GM23248 (cell line): ENCODE results near the gene TMC1. TPM values are rescaled to one million over a fixed set of nuclear protein-coding genes. Genes with fewer than 3 reads are reported as not detected.

ENCODE experiments used
- DNase-seq: peaks from one replicate; pipeline ENCODE4 v3.0.0-alpha.2; 2015
- H2AFZ ChIP-seq: fragments of 200-600 bp; sonication (generic); 2 replicates; pipeline ENCODE4 v1.6.1; 2016; ENCODE audit warnings: antibody characterized with exemption
- H3F3A ChIP-seq: fragments of 200-600 bp; sonication (generic); 2 replicates; pipeline ENCODE4 v1.6.1; 2016; ENCODE audit warnings: mild to moderate bottlenecking, antibody characterized with exemption, mixed run types; ENCODE audit not compliant: insufficient read depth
- H3K27ac ChIP-seq: fragments of 200-600 bp; sonication (generic); 2 replicates; pipeline ENCODE4 v1.5.1; 2016; ENCODE audit warnings: mild to moderate bottlenecking
- H3K27me3 ChIP-seq: fragments of 200-600 bp; sonication (generic); replicated peaks from 2 replicates; pipeline ENCODE4 v1.6.1; 2016; ENCODE audit warnings: mild to moderate bottlenecking; ENCODE audit not compliant: insufficient read depth
- H3K36me3 ChIP-seq: fragments of 200-600 bp; sonication (generic); 2 replicates; pipeline ENCODE4 v1.6.1; 2016; ENCODE audit warnings: low read depth, mild to moderate bottlenecking
- H3K4me1 ChIP-seq: fragments of 200-600 bp; sonication (generic); 2 replicates; pipeline ENCODE4 v1.6.1; 2016; ENCODE audit warnings: mild to moderate bottlenecking; ENCODE audit not compliant: insufficient read depth
- H3K4me2 ChIP-seq: fragments of 200-600 bp; sonication (generic); one replicate; pipeline ENCODE4 v1.6.1; 2016; ENCODE audit warnings: mild to moderate bottlenecking; ENCODE audit not compliant: unreplicated experiment
- H3K4me3 ChIP-seq: fragments of 200-600 bp; sonication (generic); 2 replicates; pipeline ENCODE4 v1.5.1; 2016; ENCODE audit warnings: mild to moderate bottlenecking
- H3K79me2 ChIP-seq: fragments of 200-600 bp; sonication (generic); 2 replicates; pipeline ENCODE4 v1.6.1; 2016; ENCODE audit warnings: mild to moderate bottlenecking; ENCODE audit not compliant: insufficient read depth
- H3K9ac ChIP-seq: fragments of 200-600 bp; sonication (generic); 2 replicates; pipeline ENCODE4 v1.6.1; 2016; ENCODE audit warnings: mild to moderate bottlenecking
- H3K9me2 ChIP-seq: fragments of 200-600 bp; sonication (generic); 2 replicates; pipeline ENCODE4 v1.6.1; 2016; ENCODE audit warnings: mixed run types, mild to moderate bottlenecking, moderate library complexity; ENCODE audit not compliant: insufficient read depth
- H3K9me3 ChIP-seq: fragments of 200-600 bp; sonication (generic); one replicate; pipeline ENCODE4 v1.6.1; 2017; ENCODE audit warnings: low read depth
- H4K20me1 ChIP-seq: fragments of 200-600 bp; sonication (generic); 2 replicates; pipeline ENCODE4 v1.6.0; 2016; ENCODE audit not compliant: insufficient read depth
- EZH2 ChIP-seq: fragments of 200-600 bp; sonication (generic); IDR thresholded peaks from 2 replicates; pipeline ENCODE4 v1.6.1; 2018; ENCODE audit warnings: antibody characterized with exemption, mild to moderate bottlenecking; ENCODE audit not compliant: insufficient read depth, poor library complexity, severe bottlenecking
- EZH2phosphoT487 ChIP-seq: fragments of 200-600 bp; sonication (generic); IDR thresholded peaks from 2 replicates; pipeline ENCODE4 v1.6.1; 2018; ENCODE audit warnings: antibody characterized with exemption, moderate library complexity, mild to moderate bottlenecking, low read depth; ENCODE audit not compliant: insufficient read depth
- WGBS, 2 experiments: methylation state at CpG; one replicate each; pipeline ENCODE4 v1.1.6; 2015 to 2017; ENCODE audit warnings: low lambda C conversion rate in 2 of 2, low coverage in 1 of 2; ENCODE audit errors: missing lambda C conversion rate in 2 of 2; 5-methylcytosine and 5-hydroxymethylcytosine counted together
- in situ Hi-C: fragments of 300-500 bp; cut with MboI; formaldehyde crosslinking; loops from 2 replicates; pipeline ENCODE4 v1.15.0; 2020
- polyA plus RNA-seq: library from polyadenylated mRNA; unstranded; fragments of >200 nt; fragmentation: Nextera tagmentation; extraction: Ambion mirVana; gene quantifications from 2 replicates; pipeline ENCODE4 v1.2.1, GENCODE V29; 2016
- total RNA-seq: library from RNA; depleted of rRNA; stranded (reverse); fragments of >200 nt; shearing (Covaris generic); gene quantifications from 2 replicates; pipeline ENCODE4 v1.2.3, GENCODE V29; 2014

Gene TMC1
- total and polyA plus RNA-seq, 2 experiments from 2014 or later: 0.45 TPM; not detected in 1

GRCh38 chr9:72627956-72628540 is 106.6 kb downstream of the TMC1 start:
- peak; percentile 67 for DNase-seq
- H3K27me3 ChIP-seq: no peaks in the 10 kb centered on the region
- peaks cover 9% of the 10 kb centered on the region; the same call in 1 of the 2 replicates for H3K4me1 ChIP-seq
- TF ChIP-seq EZH2phosphoT487: no peak
- no peak for TF ChIP-seq EZH2
- 35 to 38% methylated on average over 7 of the region's 7 CpGs for WGBS, 2 experiments
- no peaks in the 10 kb centered on the region for H4K20me1 ChIP-seq
- H3K27ac ChIP-seq: peak overlapping the region; percentile 50
- in situ Hi-C loops: no loop called here
- H3K9me2 ChIP-seq: no peaks in the 10 kb centered on the region
- no peaks in the 10 kb centered on the region for H3K79me2 ChIP-seq
- no peaks in the 10 kb centered on the region for H3K36me3 ChIP-seq
- no peak overlapping the region for H3K9ac ChIP-seq
- no peak overlapping the region for H3K4me3 ChIP-seq
- H3K4me2 ChIP-seq: peak overlapping the region; percentile 8
- peaks cover 3% of the 10 kb centered on the region for H3K9me3 ChIP-seq
- peaks cover 10% of the 10 kb centered on the region for H3F3A ChIP-seq
- H2AFZ ChIP-seq: 0 out of 2 replicates have a peak overlapping the region, but pooled peaks have one; percentile 26

- H3K4me1 ChIP-seq: peaks cover 6% of the 10 kb centered on the region; the same call in 1 of the 2 replicates
Observed at GRCh38 chr9:72633966-72634365, 112.6 kb downstream of the TMC1 start.

GRCh38 chr9:72635197-72635596 is 113.8 kb downstream of the TMC1 start:
- 40 to 69% methylated on average over 1 of the region's 1 CpG for WGBS, 2 experiments
- in situ Hi-C loops: no loop called here
- Histone ChIP-seq H3K4me1 (peaks cover 6% of the 10 kb centered on the region; the same call in 1 of the 2 replicates), H3K4me3 (no peak overlapping the region), H3K36me3 (no peaks in the 10 kb centered on the region), H3K27me3 (no peaks in the 10 kb centered on the region), H4K20me1 (no peaks in the 10 kb centered on the region), H3K79me2 (no peaks in the 10 kb centered on the region), H3K27ac (no peak overlapping the region), H3K9me3 (peaks cover 3% of the 10 kb centered on the region), H3K9ac (no peak overlapping the region), H3K9me2 (no peaks in the 10 kb centered on the region), H3K4me2 (no peak overlapping the region), H2AFZ (no peak overlapping the region), H3F3A (peaks cover 13% of the 10 kb centered on the region)
- TF ChIP-seq EZH2: no peak
- no peak for TF ChIP-seq EZH2phosphoT487
- DNase-seq: peak; percentile 12

More at GRCh38 chr9:72633966-72634365, 112.6 kb downstream of the TMC1 start:
- in situ Hi-C loops: no loop called here
- no peak overlapping the region for H3K9ac ChIP-seq
- H3K79me2 ChIP-seq: no peaks in the 10 kb centered on the region
- no peaks in the 10 kb centered on the region for H3K36me3 ChIP-seq
- 0 to 1% methylated on average over 5 of the region's 5 CpGs for WGBS, 2 experiments
- H2AFZ ChIP-seq: no peak overlapping the region
- TF ChIP-seq EZH2phosphoT487 (no peak), EZH2 (no peak)
- H3K9me2 ChIP-seq: no peaks in the 10 kb centered on the region
- peak overlapping the region; percentile 37 for H3K27ac ChIP-seq
- no peak overlapping the region for H3K4me2 ChIP-seq
- H4K20me1 ChIP-seq: no peaks in the 10 kb centered on the region
- H3K4me3 ChIP-seq: no peak overlapping the region
- H3K27me3 ChIP-seq: no peaks in the 10 kb centered on the region
- DNase-seq: peak; percentile 91
- peaks cover 13% of the 10 kb centered on the region for H3F3A ChIP-seq
- peaks cover 3% of the 10 kb centered on the region for H3K9me3 ChIP-seq

DNA sequence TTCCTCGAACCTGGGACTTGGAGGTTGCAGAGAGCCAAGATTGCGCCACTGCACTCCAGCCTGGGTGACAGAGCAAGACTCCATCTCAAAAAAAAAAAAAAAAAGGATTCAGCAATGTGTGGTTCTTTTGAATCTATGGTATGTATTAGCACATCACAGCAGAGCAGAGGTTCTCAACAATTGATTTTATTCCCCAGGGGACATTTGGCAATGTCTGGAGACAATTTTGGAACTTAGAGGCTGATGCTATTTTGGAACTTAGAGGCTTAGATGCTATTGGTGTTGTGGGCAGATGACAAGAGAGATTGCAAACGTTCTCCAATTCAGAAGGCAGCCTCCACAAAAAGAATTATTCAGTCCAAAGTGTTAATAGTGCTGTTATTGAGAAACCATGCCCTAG is 115.2 kb downstream of the TMC1 start:
- Histone ChIP-seq H3K4me1 (peaks cover 6% of the 10 kb centered on the region; the same call in 1 of the 2 replicates), H3K36me3 (no peaks in the 10 kb centered on the region), H3K27me3 (no peaks in the 10 kb centered on the region), H2AFZ (no peak overlapping the region), H3F3A (peaks cover 13% of the 10 kb centered on the region), H3K9ac (no peak overlapping the region), H3K4me2 (no peak overlapping the region), H3K79me2 (no peaks in the 10 kb centered on the region), H3K27ac (no peak overlapping the region), H4K20me1 (no peaks in the 10 kb centered on the region), H3K9me2 (no peaks in the 10 kb centered on the region), H3K4me3 (no peak overlapping the region), H3K9me3 (peaks cover 3% of the 10 kb centered on the region)
- in situ Hi-C loops: no loop called here
- WGBS, 2 experiments: 51 to 68% methylated on average over 3 of the region's 3 CpGs
- DNase-seq: no peak
- TF ChIP-seq EZH2phosphoT487 (no peak), EZH2 (no peak)
